AG04450 (cell line): ENCODE measurements around the gene DTD1. TPM values are rescaled to one million over a fixed set of nuclear protein-coding genes. Genes with fewer than 3 reads are reported as not detected.

Experiments used
- CTCF ChIA-PET: fragments of 300-600, 350-600 bp; formaldehyde crosslinking; extraction: SDS; loops from one replicate; lab custom pipeline; 2022; ENCODE audit warnings: antibody characterized with exemption, inconsistent platforms; lab: Charles Lee
- POLR2A ChIA-PET: fragments of 350-600 bp; formaldehyde crosslinking; extraction: SDS; loops from one replicate; lab custom pipeline; 2021; ENCODE audit warnings: antibody characterized with exemption, inconsistent platforms; lab: Yijun Ruan, JAX
- DNase-seq: peaks from one replicate; pipeline ENCODE4 v3.0.0-alpha.2; 2011; ENCODE audit warnings: low read depth, low spot score
- H3K27ac ChIP-seq: one replicate; pipeline ENCODE4 v1.5.1; 2012; ENCODE audit warnings: low read depth, low read length, control low read depth
- H3K27me3 ChIP-seq: one replicate; pipeline ENCODE4 v1.6.0; 2012; ENCODE audit warnings: low read length; ENCODE audit not compliant: control insufficient read depth, insufficient read depth
- H3K4me3 ChIP-seq: 2 replicates; pipeline ENCODE4 v1.5.1; 2011; ENCODE audit warnings: mild to moderate bottlenecking, low read depth, low read length, control low read depth
- H3K9me3 ChIP-seq: 2 replicates; pipeline ENCODE4 v1.5.1; 2012; ENCODE audit warnings: low read length; ENCODE audit not compliant: control insufficient read depth, insufficient read depth
- CTCF ChIP-seq: IDR thresholded peaks from 2 replicates; pipeline ENCODE4 v1.5.1; 2011; ENCODE audit warnings: low read depth, low read length, control low read depth, inconsistent platforms
- polyA plus RNA-seq: library from polyadenylated mRNA; depleted of rRNA; stranded (reverse); fragments of >200 nt; gene quantifications from 2 replicates; pipeline ENCODE4 v1.2.3, GENCODE V29; 2011

DTD1 gene
- polyA plus RNA-seq, 1 experiment = 50.0 TPM

- no peak for DNase-seq
- POLR2A ChIA-PET = no interaction called here
- H3K27ac ChIP-seq = no peak overlapping the region
- H3K27me3 ChIP-seq = no peaks in the 10 kb centered on the region
- TF ChIP-seq CTCF = no peak
- no peak overlapping the region for H3K4me3 ChIP-seq
- CTCF ChIA-PET = no interaction called here
- H3K9me3 ChIP-seq = no peaks in the 10 kb centered on the region
These were observed 96.9 kb downstream of the DTD1 start for GRCh38 chr20:18684775-18685174.

GRCh38 chr20:18685406-18685805 is 97.6 kb downstream of the DTD1 start:
- Histone ChIP-seq H3K27me3 (no peaks in the 10 kb centered on the region), H3K27ac (no peak overlapping the region), H3K9me3 (no peaks in the 10 kb centered on the region), H3K4me3 (no peak overlapping the region)
- TF ChIP-seq CTCF = no peak
- ChIA-PET CTCF (no interaction called here), POLR2A (no interaction called here)
- no peak for DNase-seq

- H3K27ac ChIP-seq = no peak overlapping the region
- no peak for TF ChIP-seq CTCF
- no peak for DNase-seq
- H3K4me3 ChIP-seq = no peak overlapping the region
- H3K27me3 ChIP-seq = no peaks in the 10 kb centered on the region
- POLR2A ChIA-PET = no interaction called here
- CTCF ChIA-PET = interaction anchor here (1.3 kb wide), 1 partner anchor 97 kb away, joined by 3 read pairs; no protein-coding TSS in a partner anchor
- no peaks in the 10 kb centered on the region for H3K9me3 ChIP-seq
These were observed 98.8 kb downstream of the DTD1 start for GRCh38 chr20:18686696-18687095.

- no peak for TF ChIP-seq CTCF
- CTCF ChIA-PET = no interaction called here
- no peak overlapping the region for H3K27ac ChIP-seq
- no peaks in the 10 kb centered on the region for H3K9me3 ChIP-seq
- POLR2A ChIA-PET = no interaction called here
- H3K4me3 ChIP-seq = no peak overlapping the region
- H3K27me3 ChIP-seq = no peaks in the 10 kb centered on the region
- DNase-seq = no peak
These were observed 100.8 kb downstream of the DTD1 start for GRCh38 chr20:18688676-18689075.

- Histone ChIP-seq H3K27me3 (no peaks in the 10 kb centered on the region), H3K9me3 (no peaks in the 10 kb centered on the region), H3K27ac (no peak overlapping the region), H3K4me3 (no peak overlapping the region)
- ChIA-PET POLR2A (no interaction called here), CTCF (no interaction called here)
- no peak for TF ChIP-seq CTCF
- DNase-seq = no peak
These were observed 101.7 kb downstream of the DTD1 start for GRCh38 chr20:18689557-18689956.
